Panc1 (cell line): ENCODE results near the gene NFATC1. TPM values are rescaled to one million over a fixed set of nuclear protein-coding genes. Genes with fewer than 3 reads are reported as not detected.

Experiments used
- ATAC-seq: fragments of 200-7000 bp; cut with Tn5 transposase; 2 replicates; pipeline ENCODE4 v1.9.1; 2020; ENCODE audit warnings: mild to moderate bottlenecking, moderate library complexity
- BruUV-seq: library from RNA; stranded (reverse); fragments of 400-500 nt; replicated peaks from 2 replicates; lab custom pipeline; 2021; lab: Mats Ljungman, UMichigan
- CTCF ChIA-PET: fragments of 300-600 bp; sonication (Branson Sonifier 250); formaldehyde crosslinking; loops from one replicate; lab custom pipeline; 2022; ENCODE audit warnings: antibody characterized with exemption; lab: Charles Lee
- POLR2A ChIA-PET: fragments of 300-600 bp; sonication (Branson Sonifier 250); formaldehyde crosslinking; loops from one replicate; lab custom pipeline; 2022; ENCODE audit warnings: antibody characterized with exemption; lab: Charles Lee
- DNase-seq: peaks from one replicate; pipeline ENCODE4 v3.0.0-alpha.2; 2010; ENCODE audit warnings: low read depth, low spot score
- H3K27ac ChIP-seq: 2 replicates; pipeline ENCODE4 v1.5.1; 2011; ENCODE audit warnings: mild to moderate bottlenecking, low read length, inconsistent platforms
- H3K27me3 ChIP-seq: fragments of 200-500 bp; sonication (Bioruptor generic); 2 replicates; pipeline ENCODE4 v1.6.0; 2014; ENCODE audit warnings: low read length, inconsistent platforms; ENCODE audit not compliant: control insufficient read depth, insufficient read depth
- H3K36me3 ChIP-seq: fragments of 200-500 bp; sonication (Bioruptor generic); 2 replicates; pipeline ENCODE4 v1.5.1; 2014; ENCODE audit warnings: inconsistent platforms, mild to moderate bottlenecking, low read length, moderate library complexity; ENCODE audit not compliant: control insufficient read depth, insufficient read depth
- H3K4me1 ChIP-seq: 2 replicates; pipeline ENCODE4 v1.5.1; 2011; ENCODE audit warnings: inconsistent platforms, mild to moderate bottlenecking, low read length, moderate library complexity; ENCODE audit not compliant: control insufficient read depth, insufficient read depth
- H3K4me3 ChIP-seq, 2 experiments: 2 replicates each; pipeline ENCODE4 v1.5.1; 2011 to 2012; ENCODE audit warnings: low read depth in 2 of 2, low read length in 2 of 2, mild to moderate bottlenecking in 2 of 2, inconsistent platforms in 1 of 2, moderate library complexity in 1 of 2
- H3K9me3 ChIP-seq: fragments of 200-500 bp; sonication (Bioruptor generic); 2 replicates; pipeline ENCODE4 v1.5.1; 2014; ENCODE audit warnings: low read depth, mild to moderate bottlenecking, inconsistent platforms, low read length, moderate library complexity; ENCODE audit not compliant: control insufficient read depth, insufficient read depth
- POLR2AphosphoS5 ChIP-seq: IDR thresholded peaks from 2 replicates; pipeline ENCODE4 v1.6.1; 2012; ENCODE audit warnings: mild to moderate bottlenecking, low read depth, low read length, moderate library complexity
- SIN3A ChIP-seq: IDR thresholded peaks from 2 replicates; pipeline ENCODE4 v1.6.1; 2012; ENCODE audit warnings: low read depth, mild to moderate bottlenecking, low read length, moderate library complexity, borderline replicate concordance; ENCODE audit not compliant: insufficient read depth
- TCF7L2 ChIP-seq: IDR thresholded peaks from 2 replicates; pipeline ENCODE4 v1.6.1; 2011; ENCODE audit warnings: mild to moderate bottlenecking, low read depth, low read length, inconsistent platforms
- in situ Hi-C: cut with HindIII; loops from 2 replicates; pipeline ENCODE4 v1.10.0; 2016; ENCODE audit warnings: low sequenced_read_pairs, low pct_unique_long_range_greater_than_20kb
- intact Hi-C: fragments of 100-400 bp; cut with micrococcal nuclease; formaldehyde crosslinking; loops from one replicate; pipeline ENCODE4 v1.10.0; 2022; ENCODE audit not compliant: unreplicated experiment
- total RNA-seq: library from RNA; stranded (reverse); gene quantifications from one replicate; pipeline ENCODE4 v1.2.1, GENCODE V29; 2021; ENCODE audit not compliant: unreplicated experiment
- TF ChIP-seq, protein P1 (sequence below), 2 experiments: IDR thresholded peaks; 2 replicates each; pipeline ENCODE4 v1.6.1; 2011 to 2012; ENCODE audit warnings: low read depth in 2 of 2, control low read depth in 1 of 2, low read length in 1 of 2, mild to moderate bottlenecking in 1 of 2, moderate library complexity in 1 of 2; ENCODE audit not compliant: insufficient read depth in 1 of 2
- TF ChIP-seq, protein P2 (sequence below): fragments of 450-650 bp; IDR thresholded peaks from 2 replicates; pipeline ENCODE4 v1.5.1; 2017; ENCODE audit warnings: mild to moderate bottlenecking

The NFATC1 gene
- total RNA-seq, 1 experiment from 2014 or later: 30.8 TPM

DNA sequence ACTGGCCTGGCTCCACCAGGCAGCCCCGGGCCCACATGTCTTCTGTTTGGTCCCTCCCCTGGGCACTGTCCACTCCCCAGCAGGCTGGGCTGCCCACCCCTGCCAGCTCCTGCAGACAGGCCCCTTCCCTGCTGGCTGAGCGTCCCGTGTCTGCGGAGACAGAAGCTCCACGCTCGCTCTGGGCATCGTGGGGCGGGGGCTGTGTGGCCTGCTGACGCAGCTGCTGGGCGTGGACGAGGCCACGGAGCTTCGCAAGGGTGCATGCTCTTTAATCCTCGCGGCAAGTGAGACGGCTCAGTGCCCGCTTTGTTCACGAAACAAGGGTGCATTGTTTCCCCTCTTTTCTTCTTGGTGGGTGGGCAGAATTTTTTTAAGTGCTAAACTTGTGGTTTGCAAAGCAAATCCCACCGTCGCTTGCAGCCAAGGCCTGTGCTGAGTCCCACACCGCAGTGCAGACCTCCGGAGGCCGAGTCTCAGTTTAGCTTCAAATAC, 151.1 kb downstream of the NFATC1 start:
- H3K36me3 ChIP-seq: no peaks in the 10 kb centered on the region
- no peak overlapping the region for H3K4me3 ChIP-seq
- DNase-seq (no peak), ATAC-seq (no peak)
- intact Hi-C loops (no loop called here), in situ Hi-C loops (no loop called here)
- H3K9me3 ChIP-seq: no peaks in the 10 kb centered on the region
- ChIA-PET POLR2A (no interaction called here), CTCF (interaction anchor here (0.6 kb wide), 2 partner anchors 288 to 752 kb away, joined by 3 read pairs; no protein-coding TSS in a partner anchor)
- H3K4me1 ChIP-seq: no peaks in the 10 kb centered on the region
- H3K27me3 ChIP-seq: peaks cover 12% of the 10 kb centered on the region; the same call in 1 of the 2 replicates
- no TSS peak for BruUV-seq
- TF ChIP-seq SIN3A (no peak), POLR2AphosphoS5 (no peak), TCF7L2 (no peak)
- TF ChIP-seq, protein P1, sequence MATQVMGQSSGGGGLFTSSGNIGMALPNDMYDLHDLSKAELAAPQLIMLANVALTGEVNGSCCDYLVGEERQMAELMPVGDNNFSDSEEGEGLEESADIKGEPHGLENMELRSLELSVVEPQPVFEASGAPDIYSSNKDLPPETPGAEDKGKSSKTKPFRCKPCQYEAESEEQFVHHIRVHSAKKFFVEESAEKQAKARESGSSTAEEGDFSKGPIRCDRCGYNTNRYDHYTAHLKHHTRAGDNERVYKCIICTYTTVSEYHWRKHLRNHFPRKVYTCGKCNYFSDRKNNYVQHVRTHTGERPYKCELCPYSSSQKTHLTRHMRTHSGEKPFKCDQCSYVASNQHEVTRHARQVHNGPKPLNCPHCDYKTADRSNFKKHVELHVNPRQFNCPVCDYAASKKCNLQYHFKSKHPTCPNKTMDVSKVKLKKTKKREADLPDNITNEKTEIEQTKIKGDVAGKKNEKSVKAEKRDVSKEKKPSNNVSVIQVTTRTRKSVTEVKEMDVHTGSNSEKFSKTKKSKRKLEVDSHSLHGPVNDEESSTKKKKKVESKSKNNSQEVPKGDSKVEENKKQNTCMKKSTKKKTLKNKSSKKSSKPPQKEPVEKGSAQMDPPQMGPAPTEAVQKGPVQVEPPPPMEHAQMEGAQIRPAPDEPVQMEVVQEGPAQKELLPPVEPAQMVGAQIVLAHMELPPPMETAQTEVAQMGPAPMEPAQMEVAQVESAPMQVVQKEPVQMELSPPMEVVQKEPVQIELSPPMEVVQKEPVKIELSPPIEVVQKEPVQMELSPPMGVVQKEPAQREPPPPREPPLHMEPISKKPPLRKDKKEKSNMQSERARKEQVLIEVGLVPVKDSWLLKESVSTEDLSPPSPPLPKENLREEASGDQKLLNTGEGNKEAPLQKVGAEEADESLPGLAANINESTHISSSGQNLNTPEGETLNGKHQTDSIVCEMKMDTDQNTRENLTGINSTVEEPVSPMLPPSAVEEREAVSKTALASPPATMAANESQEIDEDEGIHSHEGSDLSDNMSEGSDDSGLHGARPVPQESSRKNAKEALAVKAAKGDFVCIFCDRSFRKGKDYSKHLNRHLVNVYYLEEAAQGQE (IDR thresholded peaks at IDR 0.05; ENCODE audit: insufficient read depth in 1 of 2, low read depth in 2 of 2, low read length in 1 of 2): no peak
- TF ChIP-seq, protein P2, sequence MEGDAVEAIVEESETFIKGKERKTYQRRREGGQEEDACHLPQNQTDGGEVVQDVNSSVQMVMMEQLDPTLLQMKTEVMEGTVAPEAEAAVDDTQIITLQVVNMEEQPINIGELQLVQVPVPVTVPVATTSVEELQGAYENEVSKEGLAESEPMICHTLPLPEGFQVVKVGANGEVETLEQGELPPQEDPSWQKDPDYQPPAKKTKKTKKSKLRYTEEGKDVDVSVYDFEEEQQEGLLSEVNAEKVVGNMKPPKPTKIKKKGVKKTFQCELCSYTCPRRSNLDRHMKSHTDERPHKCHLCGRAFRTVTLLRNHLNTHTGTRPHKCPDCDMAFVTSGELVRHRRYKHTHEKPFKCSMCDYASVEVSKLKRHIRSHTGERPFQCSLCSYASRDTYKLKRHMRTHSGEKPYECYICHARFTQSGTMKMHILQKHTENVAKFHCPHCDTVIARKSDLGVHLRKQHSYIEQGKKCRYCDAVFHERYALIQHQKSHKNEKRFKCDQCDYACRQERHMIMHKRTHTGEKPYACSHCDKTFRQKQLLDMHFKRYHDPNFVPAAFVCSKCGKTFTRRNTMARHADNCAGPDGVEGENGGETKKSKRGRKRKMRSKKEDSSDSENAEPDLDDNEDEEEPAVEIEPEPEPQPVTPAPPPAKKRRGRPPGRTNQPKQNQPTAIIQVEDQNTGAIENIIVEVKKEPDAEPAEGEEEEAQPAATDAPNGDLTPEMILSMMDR: no peak
- no peak overlapping the region for H3K27ac ChIP-seq

DNA sequence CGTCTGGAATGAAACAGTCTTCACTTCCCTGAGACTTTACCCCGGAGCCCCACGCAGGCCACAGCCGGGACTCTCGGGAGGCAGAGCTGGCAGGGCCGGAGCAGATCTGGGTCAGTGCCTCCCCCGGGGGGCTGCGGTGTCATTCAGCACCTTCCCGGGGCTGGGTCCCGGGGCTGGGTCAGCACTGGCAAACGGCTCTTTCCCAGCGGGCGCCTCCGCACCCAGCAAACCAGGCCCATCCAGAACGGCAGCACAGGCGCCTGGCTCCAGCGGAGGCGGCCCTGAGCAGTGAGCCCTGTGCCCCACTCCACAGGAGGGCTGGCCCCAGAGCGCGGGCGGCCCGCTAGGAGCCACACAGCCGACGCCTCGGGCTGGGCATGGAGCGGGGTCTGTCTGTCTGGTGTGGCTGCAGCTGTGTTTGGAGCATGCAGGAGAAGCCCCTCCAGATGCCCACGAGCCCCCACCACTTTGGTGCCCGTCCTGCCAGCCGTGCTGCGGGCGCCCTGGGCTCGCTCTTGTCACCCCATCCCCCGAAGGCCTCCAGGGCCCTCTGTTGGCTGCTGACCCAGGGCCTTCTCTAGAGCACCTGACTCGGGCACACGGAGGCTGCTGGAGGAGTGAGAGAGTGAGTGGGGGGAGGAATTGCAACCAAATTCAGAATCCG, 151.8 kb downstream of the NFATC1 start:
- CTCF ChIA-PET: no interaction called here
- BruUV-seq: no TSS peak
- Histone ChIP-seq H3K36me3 (no peaks in the 10 kb centered on the region), H3K9me3 (no peaks in the 10 kb centered on the region), H3K27ac (no peak overlapping the region), H3K4me3 (no peak overlapping the region), H3K4me1 (no peaks in the 10 kb centered on the region), H3K27me3 (peaks cover 12% of the 10 kb centered on the region; the same call in 1 of the 2 replicates)
- DNase-seq: no peak
- in situ Hi-C loops: no loop called here
- intact Hi-C loops: no loop called here
- ATAC-seq: peak; percentile 36
- POLR2A ChIA-PET: no interaction called here
- TF ChIP-seq TCF7L2 (no peak), POLR2AphosphoS5 (no peak), SIN3A (no peak)
- TF ChIP-seq, protein P1 (IDR thresholded peaks at IDR 0.05; ENCODE audit: insufficient read depth in 1 of 2, low read depth in 2 of 2, low read length in 1 of 2): no peak
- TF ChIP-seq, protein P2: no peak
